Stimulated activated CD4-positive, alpha-beta T cell treated with anti-CD3 and anti-CD28 coated beads, Interleukin-1b, Interleukin-23, amount 100 ng/mL, for 1 hour (primary cell): Measurements from ENCODE around the gene FAF1.
"Not testable (repeated sequence)": the region's sequence is repeated elsewhere in the genome, so short reads cannot be mapped to it uniquely, and the experiment has no call there.

Experiments used
- DNase-seq, 2 donors: peaks; one replicate each; pipeline ENCODE4 v3.0.0-alpha.2; 2020; ENCODE audit warnings: low read depth in 2 of 2

The FAF1 gene

DNA sequence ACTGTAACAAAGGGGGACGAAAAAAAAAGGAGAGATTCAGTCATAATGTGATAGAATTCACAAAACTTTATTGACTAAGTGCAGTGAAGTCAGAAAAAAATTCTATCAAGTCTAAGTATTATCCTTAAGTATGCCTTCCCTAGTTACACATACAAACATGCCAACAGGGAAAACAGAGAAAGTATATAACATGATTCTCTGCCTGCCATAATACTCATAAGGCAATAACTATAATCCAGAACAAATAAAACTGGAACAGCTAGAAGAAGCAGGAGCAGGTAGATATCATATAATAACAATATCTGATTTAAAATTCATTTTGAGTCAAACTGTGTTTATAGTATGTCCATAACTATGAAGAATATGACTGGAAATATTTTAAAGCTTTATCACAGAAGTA, 184.3 kb downstream of the FAF1 start:
- no peak for DNase-seq

GRCh38 chr1:50774759-50775351, 185.2 kb downstream of the FAF1 start:
- DNase-seq, result no peak

DNA sequence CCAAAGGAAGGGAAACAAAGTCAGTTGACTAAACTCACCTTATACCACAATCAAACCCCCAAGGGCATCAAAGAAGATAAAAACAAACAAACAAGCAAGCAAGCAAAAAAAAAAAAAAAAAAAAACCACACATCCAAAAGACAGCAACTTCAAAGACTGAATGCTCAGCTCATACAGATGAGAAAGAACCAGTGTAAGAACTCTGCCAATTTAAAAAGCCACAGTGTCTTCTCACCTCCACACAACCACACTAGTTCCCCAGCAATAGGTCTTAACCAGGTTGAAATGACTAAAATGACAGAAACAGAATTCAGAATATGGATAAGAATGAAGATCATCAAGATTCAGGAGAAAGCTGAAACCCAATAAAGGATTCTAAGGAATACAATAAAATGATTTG, 193.4 kb downstream of the FAF1 start:
- DNase-seq, result no peak

GRCh38 chr1:50756543-50756942, 203.5 kb downstream of the FAF1 start:
- not testable (repeated sequence) for DNase-seq

DNA sequence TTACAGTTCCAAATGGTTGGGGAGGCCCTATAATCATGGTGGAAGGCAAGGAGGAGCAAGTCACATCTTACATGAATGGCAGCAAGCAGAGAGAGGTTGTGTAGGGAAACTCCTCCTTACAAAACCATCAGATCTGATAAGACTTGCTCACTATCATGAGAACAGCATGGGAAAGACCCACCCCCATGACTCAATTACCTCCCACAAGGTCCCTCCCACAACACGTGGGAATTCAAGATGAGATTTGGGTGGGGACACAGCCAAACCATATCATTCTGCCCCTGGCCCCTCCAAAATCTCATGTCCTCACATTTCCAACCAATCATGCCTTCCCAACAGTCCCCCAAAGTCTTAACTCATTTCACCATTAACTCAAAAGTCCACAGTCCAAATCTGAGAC, 205.3 kb downstream of the FAF1 start:
- not testable (repeated sequence) for DNase-seq

- no peak for DNase-seq
Observed at GRCh38 chr1:50750021-50750619, 209.9 kb downstream of the FAF1 start.

- no peak for DNase-seq
Observed at GRCh38 chr1:50747394-50747793, 212.7 kb downstream of the FAF1 start.

GRCh38 chr1:50742523-50742922, 217.5 kb downstream of the FAF1 start:
- no peak for DNase-seq

DNA sequence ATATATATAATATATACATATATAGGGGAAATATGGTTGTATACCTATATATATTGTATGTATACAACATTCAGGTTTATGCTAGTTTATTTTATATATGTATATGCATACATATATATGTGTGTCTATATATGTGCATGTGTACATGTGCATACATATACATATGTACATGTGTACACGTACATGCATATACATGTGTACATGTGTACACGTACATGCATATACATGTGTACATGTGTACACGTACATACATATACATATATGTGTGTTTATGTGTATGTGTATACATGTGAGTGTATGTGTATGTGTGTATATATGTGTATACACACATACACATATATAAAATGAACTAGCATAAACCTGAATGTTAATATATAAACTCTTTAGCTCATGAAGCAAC, 220.9 kb downstream of the FAF1 start:
- DNase-seq, result no peak

DNA sequence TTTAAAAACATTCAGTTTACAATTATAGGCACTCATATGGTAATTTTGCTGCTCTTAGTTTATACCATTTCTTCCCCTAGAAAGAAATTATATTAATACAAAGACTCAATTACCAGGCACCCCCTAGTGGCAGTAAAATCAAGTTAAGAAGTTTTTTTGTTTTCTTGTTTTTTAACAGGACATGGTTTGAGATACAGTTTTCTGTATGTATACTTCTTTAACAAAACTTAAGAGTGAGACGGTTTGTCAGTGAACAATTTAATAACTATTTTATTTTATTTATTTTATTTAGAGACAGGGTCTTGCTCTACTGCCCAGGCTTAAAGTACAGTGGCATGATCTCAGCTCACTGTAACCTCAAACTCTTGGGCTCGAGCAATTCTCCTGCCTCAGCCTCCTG, 224.6 kb downstream of the FAF1 start:
- no peak for DNase-seq

GRCh38 chr1:50727578-50727977, 232.5 kb downstream of the FAF1 start:
- DNase-seq, result not testable (repeated sequence)

DNA sequence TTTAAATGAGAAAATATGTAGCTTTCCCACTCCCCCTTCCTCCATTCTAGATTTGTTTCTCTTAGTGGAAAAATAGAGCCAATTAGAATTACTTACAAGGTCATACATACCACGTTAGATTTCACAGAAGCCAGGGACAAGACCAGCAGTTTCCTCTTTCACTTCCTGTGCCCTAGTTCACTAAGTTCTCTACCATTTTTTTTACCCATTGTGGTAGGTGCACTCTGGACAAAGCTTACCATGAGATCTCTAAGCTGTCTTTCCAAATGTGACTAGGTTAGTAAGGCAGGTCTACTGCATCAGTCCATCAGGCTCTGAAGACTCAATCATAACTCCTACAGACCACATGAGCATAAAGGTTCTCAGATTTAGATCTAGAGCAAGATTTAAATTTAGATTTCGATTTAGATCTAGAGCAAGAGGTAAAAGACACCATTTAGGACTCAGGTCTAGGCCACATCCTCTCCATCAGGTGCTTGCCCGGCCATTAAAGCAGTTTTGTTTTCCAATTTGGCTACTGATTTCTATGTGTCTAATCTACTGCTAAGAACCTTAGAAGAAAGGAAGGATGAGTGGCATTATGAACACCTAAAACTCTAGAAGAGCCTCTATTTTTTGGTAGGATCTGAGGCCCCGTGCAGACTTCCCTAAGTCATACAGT, 235.3 kb downstream of the FAF1 start:
- DNase-seq, result no peak

DNA sequence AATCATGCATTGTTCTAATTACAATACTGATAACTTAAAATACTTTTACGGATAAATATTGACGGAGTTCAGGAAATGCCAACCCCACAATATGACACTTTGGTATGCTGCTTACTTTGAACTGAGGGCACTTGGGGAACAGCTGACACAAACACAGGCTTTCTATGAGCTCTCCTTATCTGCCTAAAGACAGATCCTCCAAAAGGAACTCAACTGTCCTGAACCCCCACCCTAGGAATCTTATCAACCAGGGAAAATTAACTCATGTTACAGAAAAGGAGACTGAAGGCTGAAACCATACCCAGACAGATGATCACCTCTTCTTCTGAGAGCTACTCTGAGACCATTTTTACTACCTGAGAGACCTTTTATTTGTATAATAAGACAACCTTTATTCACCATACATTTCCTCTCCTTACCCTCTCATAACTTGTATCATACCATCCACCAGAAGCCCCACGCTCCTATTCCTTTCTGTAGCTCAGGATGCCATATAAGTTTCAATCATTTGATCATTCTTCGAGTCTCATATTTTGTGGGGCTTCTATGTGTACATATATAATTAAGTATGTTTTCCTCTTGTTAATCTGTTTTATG, 239.5 kb downstream of the FAF1 start:
- DNase-seq, result no peak

DNA sequence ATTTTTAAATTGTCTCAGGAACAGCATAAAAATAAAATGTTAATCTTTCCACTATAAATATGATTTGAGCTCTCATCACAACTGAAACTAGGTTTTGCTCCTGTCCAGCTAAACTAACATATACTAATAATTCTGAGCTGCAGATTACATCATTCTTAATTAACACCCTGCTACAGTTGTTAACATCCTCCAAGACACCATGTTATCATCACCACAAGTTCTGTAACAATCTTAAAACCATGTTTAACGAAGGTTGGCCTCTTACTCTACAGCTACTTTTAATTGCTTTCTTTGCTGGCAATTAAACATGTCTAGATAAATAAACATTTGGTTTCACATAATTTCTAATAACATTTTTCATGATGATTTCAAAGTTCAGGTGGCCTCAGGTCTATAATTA, 240.9 kb downstream of the FAF1 start:
- no peak for DNase-seq

DNA sequence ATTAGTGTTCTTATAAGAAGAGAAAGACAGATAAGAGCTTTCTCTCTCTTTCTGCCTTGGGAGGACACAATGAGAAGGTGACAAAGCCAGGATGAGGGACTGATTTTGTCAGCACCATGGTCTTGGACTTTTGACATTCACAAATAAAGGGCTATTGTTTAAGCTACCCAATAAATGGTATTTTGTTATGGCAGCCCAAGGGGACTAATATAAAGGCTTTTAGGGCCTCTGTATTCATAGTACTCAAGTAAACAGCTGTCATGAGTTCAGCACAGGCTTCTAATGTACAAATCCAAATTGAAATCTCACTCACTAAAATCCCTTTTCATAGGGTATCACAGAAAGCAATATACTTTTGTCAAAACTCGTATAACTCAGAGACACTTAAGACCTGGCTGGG, 242.7 kb downstream of the FAF1 start:
- DNase-seq, result no peak

- not testable (repeated sequence) for DNase-seq
Observed at GRCh38 chr1:50716455-50716854, 243.6 kb downstream of the FAF1 start.

DNA sequence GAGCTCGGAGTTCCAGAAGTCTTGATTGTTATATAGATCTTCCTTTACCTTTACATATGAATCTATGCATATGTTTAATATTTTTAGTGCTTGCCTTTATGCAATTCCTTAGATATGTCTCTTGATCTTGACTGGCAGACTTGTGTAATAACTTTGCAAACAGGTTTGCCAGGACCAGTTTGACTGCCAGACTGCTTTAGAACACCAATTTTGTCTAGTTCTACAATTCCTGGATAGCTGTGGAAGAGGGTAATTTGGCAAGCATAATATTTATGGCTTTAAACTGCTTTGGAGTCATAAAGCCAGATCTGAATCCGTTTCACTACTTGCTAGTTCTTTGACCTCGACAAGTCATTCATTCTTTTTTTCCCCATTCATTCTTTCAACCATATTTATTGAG, 250.0 kb downstream of the FAF1 start:
- no peak for DNase-seq

GRCh38 chr1:50707824-50708223, 252.2 kb downstream of the FAF1 start:
- DNase-seq, result no peak

GRCh38 chr1:50705699-50706098, 254.4 kb downstream of the FAF1 start:
- no peak for DNase-seq

- DNase-seq, result no peak
Observed at GRCh38 chr1:50705041-50705440, 255.0 kb downstream of the FAF1 start.

- DNase-seq, result no peak
Observed at GRCh38 chr1:50704126-50704525, 255.9 kb downstream of the FAF1 start.

DNA sequence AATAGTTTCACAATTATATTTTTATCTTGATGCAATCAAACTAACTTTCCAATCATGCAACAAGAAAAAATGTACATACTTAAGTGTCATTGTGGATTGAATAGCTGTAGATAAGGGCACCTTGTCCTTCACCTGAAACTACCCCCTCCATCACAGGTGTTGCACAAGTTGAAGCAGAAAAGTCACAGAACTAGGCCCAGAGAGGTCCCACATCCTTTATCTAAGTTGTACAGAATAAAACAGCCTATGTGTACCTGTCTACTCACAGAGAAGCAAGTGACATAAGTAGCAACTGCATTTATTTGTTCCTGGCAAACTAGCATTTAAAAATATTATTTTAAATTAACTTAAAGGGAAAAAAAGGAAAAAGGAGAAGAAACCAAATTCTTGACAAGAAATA, 256.8 kb downstream of the FAF1 start:
- no peak for DNase-seq

DNA sequence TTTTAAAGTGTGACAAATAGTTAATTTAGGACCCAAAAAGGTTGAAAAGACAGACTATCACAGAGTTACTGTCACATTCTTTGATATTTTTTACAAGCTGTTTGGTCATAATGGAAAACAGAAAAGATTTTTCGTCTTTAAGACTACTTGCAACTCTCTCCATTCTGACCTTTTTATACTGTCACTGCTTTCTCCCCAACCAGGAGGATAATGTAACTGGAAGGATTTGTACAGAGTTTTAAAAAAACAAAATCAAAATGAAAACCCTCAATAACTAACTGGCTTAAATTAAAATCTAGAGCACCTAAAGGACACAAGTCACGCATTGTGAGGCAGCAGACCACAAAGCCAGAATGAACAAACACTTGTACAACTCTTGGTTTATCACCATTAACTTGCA, 257.7 kb downstream of the FAF1 start:
- DNase-seq, result no peak
